GM23338 (cell line): Measurements from ENCODE around the gene FHIT. TPM values are rescaled to one million over a fixed set of nuclear protein-coding genes. Genes with fewer than 3 reads are reported as not detected.

Experiments used
- ATAC-seq: fragments of 200-7000 bp; cut with Tn5 transposase; 3 replicates; pipeline ENCODE4 v1.9.1; 2020
- DNase-seq: peaks from one replicate; pipeline ENCODE4 v3.0.0-alpha.2; 2015; ENCODE audit warnings: low spot score
- H2AFZ ChIP-seq: fragments of 200-600 bp; sonication (generic); 2 replicates; pipeline ENCODE4 v1.8.0; 2016; ENCODE audit warnings: antibody characterized with exemption, mild to moderate bottlenecking, moderate library complexity
- H3F3A ChIP-seq: fragments of 200-600 bp; sonication (generic); replicated peaks from 2 replicates; pipeline ENCODE4 v1.8.0; 2017; ENCODE audit warnings: antibody characterized with exemption, mixed run types, low read depth
- H3K27ac ChIP-seq: fragments of 200-600 bp; sonication (generic); 2 replicates; pipeline ENCODE4 v1.6.1; 2016; ENCODE audit warnings: low read depth
- H3K27me3 ChIP-seq: fragments of 200-600 bp; sonication (generic); 2 replicates; pipeline ENCODE4 v1.8.0; 2016; ENCODE audit warnings: mild to moderate bottlenecking, mixed run types, moderate library complexity; ENCODE audit not compliant: insufficient read depth
- H3K36me3 ChIP-seq: fragments of 200-600 bp; sonication (generic); 2 replicates; pipeline ENCODE4 v1.8.0; 2016; ENCODE audit warnings: mild to moderate bottlenecking; ENCODE audit not compliant: insufficient read depth
- H3K4me1 ChIP-seq: fragments of 200-600 bp; sonication (generic); 2 replicates; pipeline ENCODE4 v1.8.0; 2016; ENCODE audit warnings: mild to moderate bottlenecking, moderate library complexity; ENCODE audit not compliant: insufficient read depth
- H3K4me2 ChIP-seq: fragments of 200-600 bp; sonication (generic); 2 replicates; pipeline ENCODE4 v1.7.1; 2017; ENCODE audit warnings: mixed run types
- H3K4me3 ChIP-seq: fragments of 200-600 bp; sonication (generic); 2 replicates; pipeline ENCODE4 v1.6.1; 2016; ENCODE audit warnings: mixed run types
- H3K79me2 ChIP-seq: fragments of 200-600 bp; sonication (generic); replicated peaks from 2 replicates; pipeline ENCODE4 v1.8.0; 2017; ENCODE audit warnings: mild to moderate bottlenecking; ENCODE audit not compliant: insufficient read depth
- H3K9me2 ChIP-seq: fragments of 200-600 bp; sonication (generic); 2 replicates; pipeline ENCODE4 v1.8.0; 2017; ENCODE audit not compliant: insufficient read depth
- H4K20me1 ChIP-seq: fragments of 200-600 bp; sonication (generic); replicated peaks from 2 replicates; pipeline ENCODE4 v1.8.0; 2017; ENCODE audit warnings: mild to moderate bottlenecking; ENCODE audit not compliant: insufficient read depth
- H3K27ac Mint-ChIP-seq: 2 replicates; pipeline ENCODE4 v1.8.0; 2020; ENCODE audit warnings: inconsistent platforms, mild to moderate bottlenecking, moderate library complexity, mixed read lengths
- H3K27me3 Mint-ChIP-seq: 3 replicates; pipeline ENCODE4 v1.8.0; 2022; ENCODE audit warnings: low read depth, mild to moderate bottlenecking, moderate library complexity, mixed read lengths, inconsistent platforms; ENCODE audit not compliant: insufficient read depth, poor library complexity
- H3K36me3 Mint-ChIP-seq: 3 replicates; pipeline ENCODE4 v1.8.0; 2021; ENCODE audit warnings: low read depth, mild to moderate bottlenecking, inconsistent platforms, moderate library complexity, mixed read lengths
- H3K4me1 Mint-ChIP-seq: 3 replicates; pipeline ENCODE4 v1.8.0; 2020; ENCODE audit warnings: mild to moderate bottlenecking, inconsistent platforms, mixed read lengths
- H3K4me3 Mint-ChIP-seq: 3 replicates; pipeline ENCODE4 v1.8.0; 2021; ENCODE audit warnings: moderate library complexity, mild to moderate bottlenecking, inconsistent platforms, mixed read lengths
- H3K9me3 Mint-ChIP-seq: 3 replicates; pipeline ENCODE4 v1.8.0; 2020; ENCODE audit warnings: moderate library complexity, mild to moderate bottlenecking, inconsistent platforms, mixed read lengths
- CREB1 ChIP-seq: fragments of 250-450 bp; sonication (Bioruptor Pico); IDR thresholded peaks from 2 replicates; pipeline ENCODE4 v1.5.0; 2020; ENCODE audit warnings: low read depth, mild to moderate bottlenecking, moderate library complexity
- ETS1 ChIP-seq: IDR thresholded peaks from 2 replicates; pipeline ENCODE4 v1.6.1; 2016; ENCODE audit warnings: antibody characterized with exemption
- EZH2 ChIP-seq: fragments of 200-600 bp; sonication (generic); IDR thresholded peaks from one replicate; pipeline ENCODE4 v1.8.0; 2017; ENCODE audit warnings: antibody characterized with exemption, mild to moderate bottlenecking, low read depth; ENCODE audit not compliant: unreplicated experiment
- EZH2phosphoT487 ChIP-seq: fragments of 200-600 bp; sonication (generic); IDR thresholded peaks from one replicate; pipeline ENCODE4 v1.8.1; 2018; ENCODE audit warnings: antibody characterized with exemption; ENCODE audit not compliant: unreplicated experiment
- JUNB ChIP-seq: IDR thresholded peaks from one replicate; pipeline ENCODE4 v1.6.1; 2016; ENCODE audit warnings: antibody characterized with exemption; ENCODE audit not compliant: unreplicated experiment
- NANOG ChIP-seq: IDR thresholded peaks from 2 replicates; pipeline ENCODE4 v1.6.1; 2016; ENCODE audit warnings: antibody characterized with exemption, borderline replicate concordance
- POLR2AphosphoS5 ChIP-seq: IDR thresholded peaks from 2 replicates; pipeline ENCODE4 v1.6.1; 2016; ENCODE audit warnings: antibody characterized with exemption, low read depth
- REST ChIP-seq: IDR thresholded peaks from one replicate; pipeline ENCODE4 v1.6.1; 2018; ENCODE audit warnings: antibody characterized with exemption; ENCODE audit not compliant: unreplicated experiment
- STAT1 ChIP-seq: IDR thresholded peaks from one replicate; pipeline ENCODE4 v1.6.1; 2016; ENCODE audit warnings: antibody characterized with exemption; ENCODE audit not compliant: unreplicated experiment
- ZNF114 ChIP-seq: fragments of 250-450 bp; sonication (Bioruptor Pico); IDR thresholded peaks from 2 replicates; pipeline ENCODE4 v1.5.0; 2020; ENCODE audit warnings: mild to moderate bottlenecking, moderate library complexity
- ZNF331 ChIP-seq: fragments of 250-450 bp; sonication (Bioruptor Pico); IDR thresholded peaks from 2 replicates; pipeline ENCODE4 v1.5.0; 2020; ENCODE audit warnings: low read depth, mild to moderate bottlenecking, moderate library complexity
- ZNF462 ChIP-seq: fragments of 250-450 bp; sonication (Bioruptor Pico); IDR thresholded peaks from 2 replicates; pipeline ENCODE4 v1.5.0; 2020; ENCODE audit warnings: mild to moderate bottlenecking, moderate library complexity
- polyA plus RNA-seq: library from polyadenylated mRNA; unstranded; fragments of >200 nt; fragmentation: Nextera tagmentation; extraction: Ambion mirVana; gene quantifications from 2 replicates; pipeline ENCODE4 v1.2.1, GENCODE V29; 2016
- total RNA-seq: library from RNA; depleted of rRNA; stranded (reverse); fragments of >200 nt; shearing (Covaris generic); gene quantifications from 2 replicates; pipeline ENCODE4 v1.2.3, GENCODE V29; 2014
- TF ChIP-seq, protein P1 (sequence below), 2 experiments: fragments of 200-600 bp in 1 of 2; sonication (generic) in 1 of 2; conservative IDR thresholded peaks; 2 replicates each; pipeline versions ENCODE4 v1.5.1 to v1.6.1; 2016 to 2017; ENCODE audit warnings: antibody characterized with exemption in 2 of 2, low read depth in 2 of 2, mild to moderate bottlenecking in 2 of 2, moderate library complexity in 1 of 2

FHIT gene
- total and polyA plus RNA-seq, 2 experiments from 2014 or later = 3.0 to 8.3 TPM

- Histone ChIP-seq H3K4me2 (no peak overlapping the region), H3K27me3 (no peaks in the 10 kb centered on the region), H3K4me1 (peaks cover 3% of the 10 kb centered on the region; the same call in 1 of the 2 replicates), H3F3A (no peaks in the 10 kb centered on the region), H3K79me2 (no peaks in the 10 kb centered on the region), H3K36me3 (0 out of 2 replicates have a peak, but pooled peaks cover 4% of the 10 kb centered on the region), H4K20me1 (no peaks in the 10 kb centered on the region), H3K27ac (no peak overlapping the region), H3K9me2 (no peaks in the 10 kb centered on the region), H3K4me3 (no peak overlapping the region), H2AFZ (no peak overlapping the region)
- H3K4me3 Mint-ChIP-seq = no peak overlapping the region
- no peak for ATAC-seq
- no peaks in the 10 kb centered on the region; the same call in 2 of the 3 replicates for H3K4me1 Mint-ChIP-seq
- H3K27me3 Mint-ChIP-seq = no peaks in the 10 kb centered on the region
- peaks cover 2% of the 10 kb centered on the region; the same call in 2 of the 3 replicates for H3K36me3 Mint-ChIP-seq
- DNase-seq = no peak
- TF ChIP-seq ZNF331 (CRISPR knock-in tag) (no peak), ETS1 (no peak), ZNF462 (CRISPR knock-in tag) (no peak), REST (no peak), CREB1 (no peak), ZNF114 (CRISPR knock-in tag) (no peak), JUNB (no peak), POLR2AphosphoS5 (no peak), STAT1 (no peak), EZH2phosphoT487 (no peak), NANOG (no peak), EZH2 (no peak)
- TF ChIP-seq, protein P1, sequence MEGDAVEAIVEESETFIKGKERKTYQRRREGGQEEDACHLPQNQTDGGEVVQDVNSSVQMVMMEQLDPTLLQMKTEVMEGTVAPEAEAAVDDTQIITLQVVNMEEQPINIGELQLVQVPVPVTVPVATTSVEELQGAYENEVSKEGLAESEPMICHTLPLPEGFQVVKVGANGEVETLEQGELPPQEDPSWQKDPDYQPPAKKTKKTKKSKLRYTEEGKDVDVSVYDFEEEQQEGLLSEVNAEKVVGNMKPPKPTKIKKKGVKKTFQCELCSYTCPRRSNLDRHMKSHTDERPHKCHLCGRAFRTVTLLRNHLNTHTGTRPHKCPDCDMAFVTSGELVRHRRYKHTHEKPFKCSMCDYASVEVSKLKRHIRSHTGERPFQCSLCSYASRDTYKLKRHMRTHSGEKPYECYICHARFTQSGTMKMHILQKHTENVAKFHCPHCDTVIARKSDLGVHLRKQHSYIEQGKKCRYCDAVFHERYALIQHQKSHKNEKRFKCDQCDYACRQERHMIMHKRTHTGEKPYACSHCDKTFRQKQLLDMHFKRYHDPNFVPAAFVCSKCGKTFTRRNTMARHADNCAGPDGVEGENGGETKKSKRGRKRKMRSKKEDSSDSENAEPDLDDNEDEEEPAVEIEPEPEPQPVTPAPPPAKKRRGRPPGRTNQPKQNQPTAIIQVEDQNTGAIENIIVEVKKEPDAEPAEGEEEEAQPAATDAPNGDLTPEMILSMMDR (conservative IDR thresholded peaks at IDR 0.05; ENCODE audit: low read depth in 2 of 2) = no peak
- H3K27ac Mint-ChIP-seq = no peak overlapping the region
- H3K9me3 Mint-ChIP-seq = peaks cover 9% of the 10 kb centered on the region; the same call in 2 of the 3 replicates
Measured at GRCh38 chr3:60954048-60954447, 297.2 kb downstream of the FHIT start.
